OCI-LY1 (cell line): ENCODE measurements around the gene TOM1L2.

Experiments used
- CTCF ChIP-seq: fragments of 200-600 bp; sonication (generic), shearing (Covaris generic); IDR thresholded peaks from 2 replicates; pipeline ENCODE4 v1.5.1; 2017; ENCODE audit warnings: mild to moderate bottlenecking, antibody characterized with exemption, low read length, moderate library complexity, mixed read lengths
- EZH2 ChIP-seq: fragments of 200-600 bp; sonication (generic), shearing (Covaris generic); IDR thresholded peaks from 2 replicates; pipeline ENCODE4 v1.8.0; 2017; ENCODE audit warnings: borderline replicate concordance, mixed run types, mild to moderate bottlenecking, antibody characterized with exemption, low read length, moderate library complexity, mixed read lengths

GRCh38 chr17:18018411-18018921, 46.3 kb upstream of the TOM1L2 start:
- no peak for TF ChIP-seq CTCF
- TF ChIP-seq EZH2, result no peak
